Liver (tissue), 9 donors: ENCODE measurements around the gene KCNQ1. TPM values are rescaled to one million over a fixed set of nuclear protein-coding genes. Genes with fewer than 3 reads are reported as not detected.

Experiments used
- DNase-seq: peaks from one replicate; pipeline ENCODE4 v3.0.0-alpha.2; 2017; ENCODE audit warnings: low spot score
- H3K27ac ChIP-seq, 2 donors: one replicate each; pipeline ENCODE4 v1.7.0; 2013; ENCODE audit warnings: inconsistent platforms in 2 of 2, low read length in 2 of 2, control low read depth in 1 of 2, low read depth in 1 of 2, mild to moderate bottlenecking in 1 of 2
- H3K27me3 ChIP-seq, 4 donors: one replicate each; pipeline versions ENCODE4 v1.6.1 to v1.7.0; 2013; ENCODE audit warnings: low read length in 3 of 4, inconsistent platforms in 1 of 4, mild to moderate bottlenecking in 1 of 4, moderate library complexity in 1 of 4; ENCODE audit not compliant: control insufficient read depth in 4 of 4, insufficient read depth in 4 of 4
- H3K36me3 ChIP-seq, 4 donors: one replicate each; pipeline versions ENCODE4 v1.6.1 to v1.7.0; 2013; ENCODE audit warnings: low read length in 3 of 4, mild to moderate bottlenecking in 3 of 4, low read depth in 1 of 4, moderate library complexity in 1 of 4; ENCODE audit not compliant: control insufficient read depth in 4 of 4, insufficient read depth in 3 of 4
- H3K4me1 ChIP-seq, 4 donors: one replicate each; pipeline versions ENCODE4 v1.6.1 to v1.7.0; 2013; ENCODE audit warnings: low read length in 3 of 4, mild to moderate bottlenecking in 3 of 4, moderate library complexity in 1 of 4; ENCODE audit not compliant: control insufficient read depth in 4 of 4, insufficient read depth in 4 of 4
- H3K4me3 ChIP-seq, 3 donors: one replicate each; pipeline versions ENCODE4 v1.6.1 to v1.7.0; 2013; ENCODE audit warnings: low read length in 3 of 3, control low read depth in 1 of 3, low read depth in 1 of 3, mild to moderate bottlenecking in 1 of 3
- H3K9ac ChIP-seq, 2 donors: one replicate each; pipeline ENCODE4 v1.7.0; 2013; ENCODE audit warnings: low read length in 2 of 2, mild to moderate bottlenecking in 2 of 2, moderate library complexity in 2 of 2, control low read depth in 1 of 2, low read depth in 1 of 2
- H3K9me3 ChIP-seq, 4 donors: one replicate each; pipeline versions ENCODE4 v1.6.1 to v1.7.0; 2013; ENCODE audit warnings: low read length in 3 of 4; ENCODE audit not compliant: control insufficient read depth in 4 of 4
- ATF3 ChIP-seq: IDR thresholded peaks from 2 replicates; pipeline ENCODE4 v1.6.1; 2016; ENCODE audit warnings: antibody characterized with exemption
- CTCF ChIP-seq: fragments of 150-350 bp; IDR thresholded peaks from 2 replicates; pipeline ENCODE4 v1.5.1; 2017; ENCODE audit warnings: improper control_type of control experiment, low read depth, low read length; ENCODE audit not compliant: missing input control
- FOXA1 ChIP-seq: IDR thresholded peaks from 2 replicates; pipeline ENCODE4 v1.6.1; 2016; ENCODE audit warnings: antibody characterized with exemption
- FOXA2 ChIP-seq: IDR thresholded peaks from 2 replicates; pipeline ENCODE4 v1.6.1; 2016; ENCODE audit warnings: antibody characterized with exemption
- GABPA ChIP-seq, 2 donors: IDR thresholded peaks in 1 of 2; conservative IDR thresholded peaks in 1 of 2; 2 replicates each; pipeline ENCODE4 v1.6.1; 2016; ENCODE audit warnings: antibody characterized with exemption in 2 of 2, mild to moderate bottlenecking in 1 of 2, moderate library complexity in 1 of 2
- HNF4A ChIP-seq, 2 donors: conservative IDR thresholded peaks; 2 replicates each; pipeline ENCODE4 v1.6.1; 2016; ENCODE audit warnings: antibody characterized with exemption in 2 of 2, mild to moderate bottlenecking in 2 of 2
- HNF4G ChIP-seq: IDR thresholded peaks from 2 replicates; pipeline ENCODE4 v1.6.1; 2016; ENCODE audit warnings: antibody characterized with exemption
- MAX ChIP-seq: IDR thresholded peaks from 2 replicates; pipeline ENCODE4 v1.6.1; 2016; ENCODE audit warnings: antibody characterized with exemption
- NR2F2 ChIP-seq: IDR thresholded peaks from 2 replicates; pipeline ENCODE4 v1.6.1; 2016; ENCODE audit warnings: antibody characterized with exemption
- RAD21 ChIP-seq, 2 donors: IDR thresholded peaks; 2 replicates each; pipeline ENCODE4 v1.6.1; 2016; ENCODE audit warnings: antibody characterized with exemption in 2 of 2, mild to moderate bottlenecking in 2 of 2
- REST ChIP-seq: IDR thresholded peaks from 2 replicates; pipeline ENCODE4 v1.6.1; 2016; ENCODE audit warnings: antibody characterized with exemption, mild to moderate bottlenecking
- RXRA ChIP-seq, 2 donors: IDR thresholded peaks; 2 replicates each; pipeline ENCODE4 v1.6.1; 2017 to 2018; ENCODE audit warnings: antibody characterized with exemption in 2 of 2, mild to moderate bottlenecking in 1 of 2
- SP1 ChIP-seq: IDR thresholded peaks from 2 replicates; pipeline ENCODE4 v1.6.1; 2018; ENCODE audit warnings: antibody characterized with exemption, mild to moderate bottlenecking
- YY1 ChIP-seq: IDR thresholded peaks from 2 replicates; pipeline ENCODE4 v1.6.1; 2016; ENCODE audit warnings: antibody characterized with exemption, mild to moderate bottlenecking
- ZBTB33 ChIP-seq: IDR thresholded peaks from 2 replicates; pipeline ENCODE4 v1.6.1; 2016; ENCODE audit warnings: antibody characterized with exemption
- WGBS: extraction: QIAGEN DNeasy Blood & Tissue Kit; methylation state at CpG from one replicate; pipeline ENCODE4 v1.1.7; 2013; 5-methylcytosine and 5-hydroxymethylcytosine counted together
- polyA plus RNA-seq, 2 donors: library from polyadenylated mRNA; stranded (reverse) in 1 of 2; unstranded in 1 of 2; fragments of 200-250 nt in 1 of 2; fragments of >200 nt in 1 of 2; fragmentation: Nextera tagmentation in 1 of 2; extraction: Ambion mirVana in 1 of 2; gene quantifications; one replicate each; pipeline versions ENCODE4 v1.2.1 to v1.2.3, GENCODE V29; 2013 to 2015
- total RNA-seq, 2 donors: library from RNA; depleted of rRNA; stranded (reverse); fragments of >200 nt; gene quantifications; one replicate each; pipeline ENCODE4 v1.2.3, GENCODE V29; 2014
- donor health status: healthy.
- donor health status: healthy.
- donor health status: healthy.
- donor health status: healthy.
- donor health status: healthy.

The KCNQ1 gene
- total and polyA plus RNA-seq, 4 donors, result 0.31 to 2.2 (median 1.5) TPM

GRCh38 chr11:2664791-2665525 is 220.2 kb downstream of the KCNQ1 start (continued):
- TF ChIP-seq FOXA1, result no peak
- no peak for TF ChIP-seq FOXA2
- TF ChIP-seq ATF3, result no peak
- no peak for TF ChIP-seq HNF4A (conservative IDR thresholded peaks at IDR 0.05)

- Histone ChIP-seq H3K4me3 (no peak overlapping the region), H3K9ac (no peak overlapping the region), H3K9me3 (peaks cover under 1 to 5% (median 3%) of the 10 kb centered on the region in 4 donors), H3K4me1 (peaks cover 0 to 5% (median 0%) of the 10 kb centered on the region in 4 donors), H3K27ac (no peak overlapping the region), H3K27me3 (no peaks in the 10 kb centered on the region), H3K36me3 (peaks cover 0 to 3% (median 0%) of the 10 kb centered on the region in 4 donors)
- peak; percentile 22 for DNase-seq
- 92% methylated on average over 11 of the region's 11 CpGs for WGBS
- TF ChIP-seq RXRA (IDR thresholded peaks at IDR 0.05) (no peak), RAD21 (IDR thresholded peaks at IDR 0.05) (no peak), REST (no peak), YY1 (no peak), NR2F2 (no peak), GABPA (IDR thresholded peaks at IDR 0.05 in 1 of 2, conservative IDR thresholded peaks at IDR 0.05 in 1 of 2) (no peak), ATF3 (no peak), CTCF (no peak), ZBTB33 (no peak), HNF4G (no peak), MAX (no peak), HNF4A (conservative IDR thresholded peaks at IDR 0.05) (no peak), SP1 (no peak), FOXA1 (no peak)
Measured at GRCh38 chr11:2665526-2666400, 221.0 kb downstream of the KCNQ1 start.
